ENCODE data around the gene CFAP57. TPM values are rescaled to one million over a fixed set of nuclear protein-coding genes. Genes with fewer than 3 reads are reported as not detected.

The CFAP57 gene
- total and polyA plus RNA-seq, 2 of the 4 experiments (the other 2 are of a cell fraction), result 0.29 to 0.36 TPM

- Histone ChIP-seq H3K9ac (ENCODE audit: low read depth, low read length) (no peak overlapping the region), H3K4ac (ENCODE audit: low read depth, low read length) (no peak overlapping the region), H3K36me3 (ENCODE audit: control insufficient read depth, insufficient read depth, low read length) (no peaks in the 10 kb centered on the region), H3K4me1 (ENCODE audit: control insufficient read depth, insufficient read depth, low read length) (peaks cover 14% of the 10 kb centered on the region), H3K79me1 (ENCODE audit: low read depth in 1 of 2, low read length in 2 of 2) (no peaks in the 10 kb centered on the region), H2AK9ac (replicated peaks; ENCODE audit: low read depth, low read length, poor library complexity) (no peak overlapping the region), H2BK120ac (ENCODE audit: low read depth, low read length) (no peak overlapping the region), H3K4me3 (ENCODE audit: insufficient read depth, low read depth, low read length) (no peak overlapping the region), H3K18ac (ENCODE audit: low read depth, low read length) (no peak overlapping the region), H2BK5ac (ENCODE audit: low read depth, low read length, poor library complexity, severe bottlenecking) (no peak overlapping the region), H2BK15ac (ENCODE audit: low read depth, low read length) (no peak overlapping the region), H3K23ac (ENCODE audit: low read depth, low read length) (no peak overlapping the region), H3K9me3 (ENCODE audit: control insufficient read depth, insufficient read depth, low read length) (no peaks in the 10 kb centered on the region), H3K56ac (ENCODE audit: extremely low read depth, insufficient read depth, low read length) (no peak overlapping the region), H3K14ac (replicated peaks; ENCODE audit: low read depth, low read length) (no peak overlapping the region), H2BK20ac (ENCODE audit: low read depth, low read length) (no peak overlapping the region), H3K9me1 (ENCODE audit: insufficient read depth, low read length) (peaks cover under 1% of the 10 kb centered on the region; the same call in 1 of the 2 replicates), H2AFZ (replicated peaks; ENCODE audit: low read length, poor library complexity) (no peak overlapping the region), H3K27me3 (ENCODE audit: control insufficient read depth, insufficient read depth, low read length) (no peaks in the 10 kb centered on the region), H3K4me2 (ENCODE audit: low read depth, low read length) (no peak overlapping the region), H4K8ac (ENCODE audit: low read depth in 2 of 2, low read length in 2 of 2) (no peak overlapping the region), H4K5ac (ENCODE audit: low read depth, low read length) (no peak overlapping the region), H2AK5ac (ENCODE audit: low read depth, low read length) (no peak overlapping the region), H3K27ac (ENCODE audit: insufficient read depth, low read length) (no peak overlapping the region), H4K20me1 (ENCODE audit: insufficient read depth, low read length) (no peaks in the 10 kb centered on the region), H4K91ac (ENCODE audit: insufficient read depth, low read depth, low read length) (no peak overlapping the region)
- TF ChIP-seq NFE2L2 (IDR thresholded peaks at IDR 0.05; ENCODE audit: low read depth, low read length), result no peak
- TF ChIP-seq MAFK (IDR thresholded peaks at IDR 0.05; ENCODE audit: low read depth, low read length), result no peak
- no peak for TF ChIP-seq POLR2A (IDR thresholded peaks at IDR 0.05; ENCODE audit: low read depth, low read length)
- TF ChIP-seq BHLHE40 (IDR thresholded peaks at IDR 0.05; ENCODE audit: low read depth, low read length), result no peak
- TF ChIP-seq USF2 (IDR thresholded peaks at IDR 0.05; ENCODE audit: low read depth, low read length), result no peak
- BruUV-seq (replicated peaks), result no TSS peak
- DNase-seq, result no peak
- in situ Hi-C loops (cut with MboI; ENCODE audit: low sequenced_read_pairs), result no loop called here
- dilution Hi-C loops (cut with HindIII; ENCODE audit: low sequenced_read_pairs, unreplicated experiment), result no loop called here
- ATAC-seq (ENCODE audit: low read depth), result no peak
- intact Hi-C loops (cut with micrococcal nuclease), result no loop called here
- CTCF ChIA-PET, result interaction anchor here (1.0 to 1.1 kb wide), 2 partner anchors 9 to 22 kb away, joined by 3 read pairs; no protein-coding TSS in a partner anchor
- POLR2A ChIA-PET (ENCODE audit: unreplicated experiment), result no interaction called here
Measured at GRCh38 chr1:43299101-43299500, 127.0 kb downstream of the CFAP57 start.

Data from IMR-90 (cell line).